Measurements from ENCODE around the gene HARBI1. TPM values are rescaled to one million over a fixed set of nuclear protein-coding genes. Genes with fewer than 3 reads are reported as not detected.
A peak's percentile ranks its signal among the peaks of the same experiment; 100 is the strongest.

The HARBI1 gene
- total RNA-seq, 1 experiment from 2014 or later, result 6.3 TPM

DNA sequence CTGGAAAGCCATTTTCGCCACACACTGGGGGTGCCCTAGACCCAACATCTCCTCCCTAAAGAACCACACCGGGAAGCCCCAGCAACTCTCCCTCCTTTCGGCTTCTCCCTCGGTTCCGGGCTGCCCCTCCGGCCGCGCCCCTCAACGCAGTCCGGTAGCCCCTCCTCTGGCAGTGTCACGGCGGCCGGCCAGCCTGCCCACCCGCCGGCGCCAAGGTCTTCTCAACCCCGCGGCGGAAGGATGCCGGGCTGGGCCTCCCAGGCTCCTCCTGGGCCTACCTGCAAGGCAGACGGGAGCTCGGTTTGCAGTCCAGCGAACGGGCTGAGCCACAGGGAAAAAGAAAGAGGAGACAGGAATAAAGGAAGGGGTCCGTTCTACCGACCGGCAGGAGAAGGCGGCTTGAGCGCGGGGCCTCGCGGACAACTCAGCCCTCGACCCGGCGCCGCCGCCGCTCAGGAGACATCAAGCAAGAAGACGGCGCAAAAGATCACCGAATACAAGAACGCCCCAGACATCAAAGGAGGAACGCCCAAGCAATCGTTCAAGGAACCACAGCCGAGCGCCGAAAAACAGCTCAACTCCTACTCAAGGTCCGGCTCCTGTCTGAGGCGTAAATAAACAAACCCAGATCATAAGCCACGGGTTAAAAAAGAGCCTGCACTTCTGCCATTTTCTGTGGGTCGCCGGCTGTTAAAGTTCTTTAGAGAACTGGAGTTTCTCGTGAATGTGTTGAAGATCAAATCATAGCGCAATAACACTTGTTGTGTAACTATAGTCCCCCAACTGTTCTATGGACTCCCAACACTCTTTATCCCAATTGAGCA, 23.3 kb downstream of the HARBI1 start, which contains the start of gene AMBRA1:
Gene AMBRA1 (minus strand): TSS at position 474 of the 824 bp plus-strand sequence. CDS start 45,643 bp downstream, outside the sequence.
- Mint-ChIP-seq H3K36me3 (ENCODE audit: insufficient read depth in 1 of 3, low read depth in 3 of 3) (no peaks in the 10 kb centered on the region; a peak in 1 of 7 replicates), H3K4me1 (peaks cover 17 to 18% of the 10 kb centered on the region in 2 experiments), H3K27ac (peak within 1 kb of the TSS; percentile 97 to 99 (median 98)), H3K9me3 (no peaks in the 10 kb centered on the region), H3K4me3 (peak within 1 kb of the TSS; percentile 92 to 96), H3K27me3 (ENCODE audit: low read depth) (no peaks in the 10 kb centered on the region)
- H2AFZ ChIP-seq (ENCODE audit: low read length), result peak within 1 kb of the TSS; percentile 89
- peak within 1 kb of the TSS; percentile 97 for H3K14ac ChIP-seq (ENCODE audit: insufficient read depth, low read length)
- H3K27ac ChIP-seq (ENCODE audit: insufficient read length, low read depth, low read length), result no peak within 1 kb of the TSS
- H2BK120ac ChIP-seq (ENCODE audit: low read depth, low read length, poor library complexity, severe bottlenecking), result no peak within 1 kb of the TSS
- H3K23ac ChIP-seq (ENCODE audit: insufficient read length, low read depth, low read length), result no peak within 1 kb of the TSS
- peak; percentile 91 for DNase-seq
- no peaks in the 10 kb centered on the region for H4K20me1 ChIP-seq (ENCODE audit: control insufficient read depth, insufficient read depth, insufficient read length)
- peak within 1 kb of the TSS; percentile 82 for H3K18ac ChIP-seq (ENCODE audit: insufficient read length, low read depth, low read length)
- H4K8ac ChIP-seq (replicated peaks; ENCODE audit: insufficient read length, low read depth, low read length), result no peak within 1 kb of the TSS
- H4K5ac ChIP-seq (ENCODE audit: insufficient read length, low read depth, low read length), result no peak within 1 kb of the TSS
- no peak within 1 kb of the TSS for H3T11ph ChIP-seq (ENCODE audit: low read length)
- no peak within 1 kb of the TSS for H2BK12ac ChIP-seq (ENCODE audit: insufficient read length, low read depth, low read length)
- no peaks in the 10 kb centered on the region for H3K4me1 ChIP-seq (ENCODE audit: insufficient read depth, low read length)
- peaks cover 13% of the 10 kb centered on the region; the same call in 1 of the 2 replicates for H3K79me2 ChIP-seq (ENCODE audit: insufficient read depth, low read length)
- H3K27me3 ChIP-seq (ENCODE audit: insufficient read depth, low read length), result no peaks in the 10 kb centered on the region
- peaks cover 2% of the 10 kb centered on the region for H3K79me1 ChIP-seq (ENCODE audit: insufficient read depth, low read depth, low read length, poor library complexity, severe bottlenecking)
- no peak within 1 kb of the TSS; the same call in 1 of the 2 replicates for H2BK15ac ChIP-seq (ENCODE audit: low read depth, low read length)
- no peak within 1 kb of the TSS for H2AK5ac ChIP-seq (ENCODE audit: insufficient read length, low read length)
- H3K56ac ChIP-seq (ENCODE audit: insufficient read length, low read depth, low read length), result no peak within 1 kb of the TSS
- no peaks in the 10 kb centered on the region for H3K9me3 ChIP-seq (ENCODE audit: control insufficient read depth, low read depth, low read length)
- peaks cover 5% of the 10 kb centered on the region for H3K23me2 ChIP-seq (ENCODE audit: insufficient read length, low read depth, low read length, poor library complexity, severe bottlenecking)
- H3K4ac ChIP-seq (ENCODE audit: low read depth, low read length), result no peak within 1 kb of the TSS; the same call in 1 of the 2 replicates
- H2BK20ac ChIP-seq (ENCODE audit: low read depth, low read length, poor library complexity, severe bottlenecking), result no peak within 1 kb of the TSS
- H2BK5ac ChIP-seq (ENCODE audit: insufficient read length, low read length), result no peak within 1 kb of the TSS
- peak within 1 kb of the TSS; percentile 92 for H3K9ac ChIP-seq (ENCODE audit: extremely low read depth, insufficient read length, low read length)
- WGBS (ENCODE audit: extremely low coverage, insufficient read length, low lambda C conversion rate), result no CpG with 5 or more reads among the region's 54 CpGs
- no peak within 1 kb of the TSS for H4K91ac ChIP-seq (ENCODE audit: insufficient read length, low read depth, low read length)
- TF ChIP-seq, protein P1, sequence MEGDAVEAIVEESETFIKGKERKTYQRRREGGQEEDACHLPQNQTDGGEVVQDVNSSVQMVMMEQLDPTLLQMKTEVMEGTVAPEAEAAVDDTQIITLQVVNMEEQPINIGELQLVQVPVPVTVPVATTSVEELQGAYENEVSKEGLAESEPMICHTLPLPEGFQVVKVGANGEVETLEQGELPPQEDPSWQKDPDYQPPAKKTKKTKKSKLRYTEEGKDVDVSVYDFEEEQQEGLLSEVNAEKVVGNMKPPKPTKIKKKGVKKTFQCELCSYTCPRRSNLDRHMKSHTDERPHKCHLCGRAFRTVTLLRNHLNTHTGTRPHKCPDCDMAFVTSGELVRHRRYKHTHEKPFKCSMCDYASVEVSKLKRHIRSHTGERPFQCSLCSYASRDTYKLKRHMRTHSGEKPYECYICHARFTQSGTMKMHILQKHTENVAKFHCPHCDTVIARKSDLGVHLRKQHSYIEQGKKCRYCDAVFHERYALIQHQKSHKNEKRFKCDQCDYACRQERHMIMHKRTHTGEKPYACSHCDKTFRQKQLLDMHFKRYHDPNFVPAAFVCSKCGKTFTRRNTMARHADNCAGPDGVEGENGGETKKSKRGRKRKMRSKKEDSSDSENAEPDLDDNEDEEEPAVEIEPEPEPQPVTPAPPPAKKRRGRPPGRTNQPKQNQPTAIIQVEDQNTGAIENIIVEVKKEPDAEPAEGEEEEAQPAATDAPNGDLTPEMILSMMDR (conservative IDR thresholded peaks at IDR 0.05), result no peak
- H3K4me2 ChIP-seq (ENCODE audit: insufficient read depth, insufficient read length, low read length), result peak within 1 kb of the TSS; percentile 93
